K562 (cell line): ENCODE measurements around the gene KRAS. TPM values are rescaled to one million over a fixed set of nuclear protein-coding genes. Genes with fewer than 3 reads are reported as not detected.
A peak's percentile ranks its signal among the peaks of the same experiment; 100 is the strongest.

Experiments
- ATAC-seq: fragments of 200-7000 bp; cut with Tn5 transposase; 3 replicates; pipeline ENCODE4 v1.9.1; 2020; ENCODE audit warnings: moderate library complexity
- BruUV-seq: library from RNA; stranded (reverse); fragments of 400-500 nt; replicated peaks from 2 replicates; lab custom pipeline; 2021; lab: Mats Ljungman, UMichigan
- CTCF ChIA-PET: fragments of 300-600 bp; formaldehyde crosslinking; extraction: SDS; loops from one replicate; lab custom pipeline; 2021; ENCODE audit warnings: low intra/inter-chr PET ratio; lab: Yijun Ruan, JAX
- POLR2A ChIA-PET: fragments of 300-600, 350-650 bp; sonication (Branson Sonifier 250); formaldehyde crosslinking; extraction: SDS; loops from one replicate; lab custom pipeline; 2021; ENCODE audit warnings: antibody characterized with exemption, inconsistent platforms; lab: Yijun Ruan, JAX
- DNase-seq, 4 experiments: peaks; one replicate each; pipeline versions ENCODE4 v3.0.0 to v3.0.0-alpha.2; 2011 to 2018; ENCODE audit warnings: low spot score in 3 of 4, mixed read lengths in 3 of 4; ENCODE audit errors: extremely low read depth in 1 of 4
- FAIRE-seq: peaks from 2 replicates; lab custom pipeline; 2011; peaks lifted over from hg19 to GRCh38; lab: Jason Lieb, UNC
- H2AFZ ChIP-seq: 2 replicates; pipeline ENCODE4 v1.6.0; 2011; ENCODE audit warnings: low read depth, low read length, control low read depth, inconsistent platforms
- H3K27ac ChIP-seq: fragments of 200-600 bp; 3 replicates; pipeline ENCODE4 v1.8.0; 2011; ENCODE audit warnings: low read depth, mild to moderate bottlenecking, control low read depth, inconsistent platforms, low read length, moderate library complexity, mixed read lengths; ENCODE audit errors: extremely low read depth
- H3K27me3 ChIP-seq, 2 experiments: fragments of 300-600 bp in 1 of 2; 2 replicates in 1 of 2; 3 replicates in 1 of 2; pipeline versions ENCODE4 v1.6.0 to v1.8.0; 2011; ENCODE audit warnings: inconsistent platforms in 2 of 2, low read length in 2 of 2, mild to moderate bottlenecking in 1 of 2, mixed read lengths in 1 of 2, moderate library complexity in 1 of 2; ENCODE audit not compliant: control insufficient read depth in 2 of 2, insufficient read depth in 2 of 2
- H3K36me3 ChIP-seq: fragments of 300-600 bp; 3 replicates; pipeline ENCODE4 v1.8.0; 2011; ENCODE audit warnings: mild to moderate bottlenecking, low read length, inconsistent platforms; ENCODE audit not compliant: control insufficient read depth, insufficient read depth
- H3K4me1 ChIP-seq, 2 experiments: fragments of 200-600 bp in 1 of 2; replicated peaks in 1 of 2; 2 replicates in 1 of 2; 3 replicates in 1 of 2; pipeline versions ENCODE4 v1.5.1 to v1.8.0; 2011; ENCODE audit warnings: inconsistent platforms in 2 of 2, low read length in 2 of 2, mild to moderate bottlenecking in 1 of 2, mixed read lengths in 1 of 2, moderate library complexity in 1 of 2; ENCODE audit not compliant: control insufficient read depth in 2 of 2, insufficient read depth in 2 of 2
- H3K4me2 ChIP-seq: 2 replicates; pipeline ENCODE4 v1.6.1; 2011; ENCODE audit warnings: low read length, control low read depth, inconsistent platforms, mixed read lengths; ENCODE audit not compliant: insufficient read depth
- H3K4me3 ChIP-seq: fragments of 200-600 bp; sonication (generic), shearing (Covaris generic); 2 replicates; pipeline ENCODE4 v1.5.1; 2016; ENCODE audit warnings: control low read depth, inconsistent platforms
- H3K79me2 ChIP-seq: fragments of 200-600 bp; 3 replicates; pipeline ENCODE4 v1.8.0; 2011; ENCODE audit warnings: low read length, inconsistent platforms; ENCODE audit not compliant: control insufficient read depth, insufficient read depth
- H3K9ac ChIP-seq, 2 experiments: 2 replicates each; pipeline versions ENCODE4 v1.6.0 to v1.6.1; 2011; ENCODE audit warnings: low read depth in 2 of 2, low read length in 2 of 2, control low read depth in 1 of 2, inconsistent platforms in 1 of 2, mild to moderate bottlenecking in 1 of 2, mixed read lengths in 1 of 2; ENCODE audit not compliant: insufficient read depth in 1 of 2
- H3K9me1 ChIP-seq: one replicate; pipeline ENCODE4 v1.6.0; 2011; ENCODE audit warnings: inconsistent platforms, mild to moderate bottlenecking, low read length, moderate library complexity; ENCODE audit not compliant: control insufficient read depth, insufficient read depth
- H3K9me3 ChIP-seq: replicated peaks from 2 replicates; pipeline ENCODE4 v1.5.1; 2011; ENCODE audit warnings: low read depth, low read length, inconsistent platforms; ENCODE audit not compliant: control insufficient read depth, insufficient read depth
- H4K20me1 ChIP-seq: replicated peaks from 2 replicates; pipeline ENCODE4 v1.6.1; 2011; ENCODE audit warnings: low read length, inconsistent platforms, mixed read lengths; ENCODE audit not compliant: control insufficient read depth, insufficient read depth
- BHLHE40 ChIP-seq: IDR thresholded peaks from 2 replicates; pipeline ENCODE4 v1.6.1; 2011; ENCODE audit warnings: low read length, improper control_type of control experiment
- CEBPZ ChIP-seq: fragments of 150-350 bp; IDR thresholded peaks from 2 replicates; pipeline ENCODE4 v1.6.1; 2014; ENCODE audit warnings: low read depth, mild to moderate bottlenecking, low read length, borderline replicate concordance
- E2F4 ChIP-seq: sonication (generic); formaldehyde crosslinking; IDR thresholded peaks from 2 replicates; pipeline ENCODE4 v1.8.0; 2022; ENCODE audit warnings: mild to moderate bottlenecking, low read depth, missing genetic modification reagents
- HNRNPUL1 ChIP-seq: fragments of 200-400 bp; formaldehyde crosslinking; IDR thresholded peaks from 2 replicates; pipeline ENCODE4 v1.6.1; 2017; ENCODE audit warnings: low read length
- THRA ChIP-seq: fragments of 450-650 bp; IDR thresholded peaks from 2 replicates; pipeline ENCODE4 v1.6.1; 2017; ENCODE audit warnings: mild to moderate bottlenecking, moderate library complexity
- TRIM24 ChIP-seq, 2 experiments: fragments of 450-650 bp; IDR thresholded peaks; 2 replicates each; pipeline ENCODE4 v1.6.1; 2016
- ZNF695 ChIP-seq: fragments of 450-650 bp; formaldehyde crosslinking; IDR thresholded peaks from 2 replicates; pipeline ENCODE4 v1.4.0; 2020; ENCODE audit warnings: mild to moderate bottlenecking, moderate library complexity
- WGBS: fragments of 100-300 bp; shearing (Covaris generic); methylation state at CpG from one replicate; pipeline ENCODE4 v1.1.6; 2016; ENCODE audit warnings: low coverage, mixed read lengths; ENCODE audit not compliant: insufficient coverage; ENCODE audit errors: missing lambda C conversion rate; 5-methylcytosine and 5-hydroxymethylcytosine counted together
- in situ Hi-C: fragments of 300-500 bp; cut with MboI; formaldehyde crosslinking; loops from 4 replicates; pipeline ENCODE4 v1.15.0; 2018; ENCODE audit warnings: inconsistent platforms, mixed read lengths
- intact Hi-C: fragments of 100-400 bp; cut with micrococcal nuclease; formaldehyde crosslinking; loops from 2 replicates; pipeline ENCODE4 v1.14.2; 2022
- polyA plus RNA-seq, 8 experiments: library from polyadenylated mRNA; depleted of rRNA in 4 of 8; stranded (reverse) in 5 of 8; unstranded in 3 of 8; fragments of >200 nt; fragmentation: Nextera tagmentation in 2 of 8; fragmentation: Illumina TruSeq in 1 of 8; extraction: Ambion mirVana in 2 of 8; extraction: Trizol in 1 of 8; gene quantifications; 2 replicates each; pipeline versions ENCODE4 v1.2.1 to v1.2.3, GENCODE V29; 2011 to 2014; ENCODE audit warnings: inconsistent platforms in 1 of 8, missing spikeins in 1 of 8
- total RNA-seq, 7 experiments: library from RNA; depleted of rRNA in 6 of 7; stranded (reverse); fragments of >200 nt in 6 of 7; fragmentation: Illumina TruSeq in 2 of 7; extraction: Trizol in 2 of 7; gene quantifications; 2 replicates each; pipeline versions ENCODE4 v1.2.1 to v1.2.3, GENCODE V29; 2011 to 2021; ENCODE audit warnings: low replicate concordance in 1 of 7

KRAS gene
- total and polyA plus RNA-seq, 9 of the 15 experiments (the other 6 are each of a cell fraction or from before 2014, with no cell fraction given): 7.2 to 21.2 (median 12.7) TPM

- H2AFZ ChIP-seq: peak overlapping the region; percentile 99
- in situ Hi-C loops: no loop called here
- no TSS peak for BruUV-seq
- H3K9ac ChIP-seq: peak overlapping the region in 1 of 2 experiments; percentile 47; a peak in 2 of 4 replicates
- peak; percentile 91 for FAIRE-seq
- intact Hi-C loops: no loop called here
- H3K9me1 ChIP-seq: no peaks in the 10 kb centered on the region
- no peaks in the 10 kb centered on the region for H3K27me3 ChIP-seq
- H4K20me1 ChIP-seq: no peaks in the 10 kb centered on the region
- no peaks in the 10 kb centered on the region for H3K36me3 ChIP-seq
- POLR2A ChIA-PET: interaction anchor here (0.6 to 2.3 kb wide), 3 partner anchors 25 to 32 kb away, joined by 3 to 9 read pairs (median 4); partner anchors contain the start of gene KRAS
- 19% methylated on average over 4 of the region's 4 CpGs for WGBS
- H3K4me3 ChIP-seq: no peak overlapping the region
- peak overlapping the region; percentile 88 for H3K27ac ChIP-seq
- H3K4me2 ChIP-seq: peak overlapping the region; percentile 60; the same call in 1 of the 2 replicates
- peak; percentile 55 to 90 (median 65) for DNase-seq
- CTCF ChIA-PET: no interaction called here
- no peaks in the 10 kb centered on the region for H3K79me2 ChIP-seq
- H3K9me3 ChIP-seq: no peaks in the 10 kb centered on the region
- peaks cover 0 to 12% of the 10 kb centered on the region in 2 experiments; a peak in 4 of 5 replicates for H3K4me1 ChIP-seq
- ATAC-seq: peak; percentile 96
- TF ChIP-seq ZNF695 (CRISPR knock-in tag): no peak
- no peak for TF ChIP-seq E2F4
- TF ChIP-seq HNRNPUL1: no peak
- TF ChIP-seq TRIM24 (IDR thresholded peaks at IDR 0.05): peak in 1 of 2 experiments; percentile 39; a peak in 2 of 4 replicates
- TF ChIP-seq BHLHE40: peak; percentile 40; the same call in 1 of the 2 replicates
- no peak for TF ChIP-seq THRA
- no peak for TF ChIP-seq CEBPZ
Observed at GRCh38 chr12:25276199-25276937, 25.6 kb upstream of the KRAS start.
